ENCODE data around the gene PLS3. TPM values are rescaled to one million over a fixed set of nuclear protein-coding genes. Genes with fewer than 3 reads are reported as not detected.
A peak's percentile ranks its signal among the peaks of the same experiment; 100 is the strongest.

Gene PLS3
- total RNA-seq, 1 donor from 2014 or later: 122 TPM

- no peaks in the 10 kb centered on the region for H3K4me1 Mint-ChIP-seq (ENCODE audit: unreplicated experiment)
- no peaks in the 10 kb centered on the region for H3K36me3 Mint-ChIP-seq (ENCODE audit: low read depth, unreplicated experiment)
- H3K4me3 Mint-ChIP-seq (ENCODE audit: unreplicated experiment): no peak overlapping the region
- no peak overlapping the region for H3K27ac Mint-ChIP-seq (ENCODE audit: unreplicated experiment)
- no peak for DNase-seq (ENCODE audit: low spot score)
- peaks cover 1% of the 10 kb centered on the region for H3K27me3 Mint-ChIP-seq (ENCODE audit: unreplicated experiment)
- H3K9me3 Mint-ChIP-seq (ENCODE audit: unreplicated experiment): no peaks in the 10 kb centered on the region
- TF ChIP-seq CTCF (IDR thresholded peaks at IDR 0.05; ENCODE audit: unreplicated experiment): no peak
These were observed 1.3 kb upstream of the PLS3 start for GRCh38 chrX:115559672-115560071.

- DNase-seq (ENCODE audit: low spot score): no peak
These were observed 580 bp upstream of the PLS3 start for GRCh38 chrX:115560211-115560977.

GRCh38 chrX:115561605-115562479, 868 bp downstream of the PLS3 start:
- Mint-ChIP-seq H3K4me3 (ENCODE audit: unreplicated experiment) (peak overlapping the region; percentile 92), H3K4me1 (ENCODE audit: unreplicated experiment) (no peaks in the 10 kb centered on the region)

More at GRCh38 chrX:115560211-115560977, 580 bp upstream of the PLS3 start:
- Mint-ChIP-seq H3K4me3 (ENCODE audit: unreplicated experiment) (peak overlapping the region; percentile 79), H3K9me3 (ENCODE audit: unreplicated experiment) (no peaks in the 10 kb centered on the region), H3K27me3 (ENCODE audit: unreplicated experiment) (peaks cover under 1% of the 10 kb centered on the region), H3K27ac (ENCODE audit: unreplicated experiment) (no peak overlapping the region), H3K36me3 (ENCODE audit: low read depth, unreplicated experiment) (no peaks in the 10 kb centered on the region), H3K4me1 (ENCODE audit: unreplicated experiment) (no peaks in the 10 kb centered on the region)
- TF ChIP-seq CTCF (IDR thresholded peaks at IDR 0.05; ENCODE audit: unreplicated experiment): no peak

GRCh38 chrX:115562480-115562847, 1.5 kb downstream of the PLS3 start:
- TF ChIP-seq CTCF (IDR thresholded peaks at IDR 0.05; ENCODE audit: unreplicated experiment): no peak
- H3K27me3 Mint-ChIP-seq (ENCODE audit: unreplicated experiment): no peaks in the 10 kb centered on the region
- H3K27ac Mint-ChIP-seq (ENCODE audit: unreplicated experiment): peak overlapping the region; percentile 70
- peak overlapping the region; percentile 92 for H3K4me3 Mint-ChIP-seq (ENCODE audit: unreplicated experiment)
- H3K9me3 Mint-ChIP-seq (ENCODE audit: unreplicated experiment): no peaks in the 10 kb centered on the region
- DNase-seq (ENCODE audit: low spot score): no peak
- H3K4me1 Mint-ChIP-seq (ENCODE audit: unreplicated experiment): no peaks in the 10 kb centered on the region
- no peaks in the 10 kb centered on the region for H3K36me3 Mint-ChIP-seq (ENCODE audit: low read depth, unreplicated experiment)

More at GRCh38 chrX:115561605-115562479, 868 bp downstream of the PLS3 start:
- Mint-ChIP-seq H3K9me3 (ENCODE audit: unreplicated experiment) (no peaks in the 10 kb centered on the region), H3K27ac (ENCODE audit: unreplicated experiment) (peak overlapping the region; percentile 70), H3K36me3 (ENCODE audit: low read depth, unreplicated experiment) (no peaks in the 10 kb centered on the region), H3K27me3 (ENCODE audit: unreplicated experiment) (no peaks in the 10 kb centered on the region)
- peak; percentile 28 for DNase-seq (ENCODE audit: low spot score)
- TF ChIP-seq CTCF (IDR thresholded peaks at IDR 0.05; ENCODE audit: unreplicated experiment): no peak
